Fibroblast of peridontal ligament (primary cell): Measurements from ENCODE around the gene IDH3A.

Experiments used
- DNase-seq: peaks from one replicate; pipeline ENCODE4 v3.0.0-alpha.2; 2010; ENCODE audit errors: extremely low read depth

Gene IDH3A

GRCh38 chr15:78216276-78217104, 67.3 kb downstream of the IDH3A start:
- peak; percentile 17 for DNase-seq

GRCh38 chr15:78220713-78221112, 71.6 kb downstream of the IDH3A start:
- peak; percentile 29 for DNase-seq
